Panc1 (cell line): ENCODE results near the gene MSH3.

Experiments used
- CTCF ChIP-seq: fragments of 450-650 bp; IDR thresholded peaks from 2 replicates; pipeline ENCODE4 v1.5.1; 2017; ENCODE audit warnings: mild to moderate bottlenecking
- POLR2AphosphoS5 ChIP-seq: IDR thresholded peaks from 2 replicates; pipeline ENCODE4 v1.6.1; 2012; ENCODE audit warnings: mild to moderate bottlenecking, low read depth, low read length, moderate library complexity
- REST ChIP-seq, 2 experiments: IDR thresholded peaks; 2 replicates each; pipeline ENCODE4 v1.6.1; 2011 to 2012; ENCODE audit warnings: low read depth in 2 of 2, control low read depth in 1 of 2, low read length in 1 of 2, mild to moderate bottlenecking in 1 of 2, moderate library complexity in 1 of 2; ENCODE audit not compliant: insufficient read depth in 1 of 2
- SIN3A ChIP-seq: IDR thresholded peaks from 2 replicates; pipeline ENCODE4 v1.6.1; 2012; ENCODE audit warnings: low read depth, mild to moderate bottlenecking, low read length, moderate library complexity, borderline replicate concordance; ENCODE audit not compliant: insufficient read depth

GRCh38 chr5:80622756-80623155, 31.7 kb upstream of the MSH3 start:
- no peak for TF ChIP-seq CTCF
- no peak for TF ChIP-seq SIN3A
- no peak for TF ChIP-seq POLR2AphosphoS5
- no peak for TF ChIP-seq REST (IDR thresholded peaks at IDR 0.05; ENCODE audit: insufficient read depth in 1 of 2, low read depth in 2 of 2, low read length in 1 of 2)
